GM18511 (cell line): ENCODE results near the gene CEMIP.
A peak's percentile ranks its signal among the peaks of the same experiment; 100 is the strongest.
"Not testable (repeated sequence)": the region's sequence is repeated elsewhere in the genome, so short reads cannot be mapped to it uniquely, and the experiment has no call there.

ENCODE experiments used
- ATAC-seq: cut with Tn5 transposase; IDR thresholded peaks from one replicate; pipeline ENCODE4 v1.9.1; 2021; ENCODE audit warnings: mild to moderate bottlenecking, moderate library complexity; ENCODE audit not compliant: unreplicated experiment

The CEMIP gene

DNA sequence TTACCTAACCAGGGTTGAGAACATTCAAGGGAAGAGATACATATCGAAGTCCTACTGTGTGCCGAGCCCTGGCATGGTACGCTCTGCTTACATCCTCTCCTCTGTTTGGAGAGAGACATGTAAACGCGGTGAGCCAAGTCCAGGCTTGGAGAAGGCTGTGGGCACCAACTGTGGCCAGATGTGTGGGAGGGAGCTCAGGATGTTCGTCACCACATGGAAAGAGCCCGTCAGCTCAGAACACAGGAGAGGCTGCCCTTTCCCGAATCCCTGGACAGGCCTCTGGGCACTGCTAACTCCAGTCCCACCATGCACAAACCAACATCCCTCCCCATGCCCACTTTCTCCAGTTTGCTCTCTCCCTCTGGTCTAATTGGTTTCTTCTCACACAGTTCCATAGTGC, 167.4 kb downstream of the CEMIP start:
- no peak for ATAC-seq

- no peak for ATAC-seq
Observed at GRCh38 chr15:80948651-80949292, 169.6 kb downstream of the CEMIP start.

GRCh38 chr15:80949756-80950155, 170.6 kb downstream of the CEMIP start:
- ATAC-seq = no peak

GRCh38 chr15:80950291-80951078, 171.3 kb downstream of the CEMIP start:
- ATAC-seq = no peak

DNA sequence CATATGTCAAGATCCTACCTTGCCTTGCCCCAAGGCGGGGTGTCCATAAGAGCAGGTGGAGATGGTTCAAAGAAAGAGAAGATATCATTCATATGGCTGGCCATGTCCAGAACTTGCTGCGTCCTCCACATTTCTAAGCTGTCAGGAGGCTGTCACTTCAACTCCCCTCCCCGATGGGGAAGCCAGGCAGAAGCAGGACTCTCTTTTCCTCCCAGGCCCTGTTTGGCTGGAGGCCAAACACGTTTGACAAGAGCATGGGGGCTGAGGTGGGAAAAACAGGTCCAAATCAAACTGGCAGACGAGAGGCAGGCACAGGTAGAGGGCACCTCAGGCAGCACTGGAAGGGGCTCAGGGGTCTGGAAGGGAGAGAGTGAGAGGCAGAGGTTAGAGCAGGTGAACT, 172.8 kb downstream of the CEMIP start:
- ATAC-seq = no peak

DNA sequence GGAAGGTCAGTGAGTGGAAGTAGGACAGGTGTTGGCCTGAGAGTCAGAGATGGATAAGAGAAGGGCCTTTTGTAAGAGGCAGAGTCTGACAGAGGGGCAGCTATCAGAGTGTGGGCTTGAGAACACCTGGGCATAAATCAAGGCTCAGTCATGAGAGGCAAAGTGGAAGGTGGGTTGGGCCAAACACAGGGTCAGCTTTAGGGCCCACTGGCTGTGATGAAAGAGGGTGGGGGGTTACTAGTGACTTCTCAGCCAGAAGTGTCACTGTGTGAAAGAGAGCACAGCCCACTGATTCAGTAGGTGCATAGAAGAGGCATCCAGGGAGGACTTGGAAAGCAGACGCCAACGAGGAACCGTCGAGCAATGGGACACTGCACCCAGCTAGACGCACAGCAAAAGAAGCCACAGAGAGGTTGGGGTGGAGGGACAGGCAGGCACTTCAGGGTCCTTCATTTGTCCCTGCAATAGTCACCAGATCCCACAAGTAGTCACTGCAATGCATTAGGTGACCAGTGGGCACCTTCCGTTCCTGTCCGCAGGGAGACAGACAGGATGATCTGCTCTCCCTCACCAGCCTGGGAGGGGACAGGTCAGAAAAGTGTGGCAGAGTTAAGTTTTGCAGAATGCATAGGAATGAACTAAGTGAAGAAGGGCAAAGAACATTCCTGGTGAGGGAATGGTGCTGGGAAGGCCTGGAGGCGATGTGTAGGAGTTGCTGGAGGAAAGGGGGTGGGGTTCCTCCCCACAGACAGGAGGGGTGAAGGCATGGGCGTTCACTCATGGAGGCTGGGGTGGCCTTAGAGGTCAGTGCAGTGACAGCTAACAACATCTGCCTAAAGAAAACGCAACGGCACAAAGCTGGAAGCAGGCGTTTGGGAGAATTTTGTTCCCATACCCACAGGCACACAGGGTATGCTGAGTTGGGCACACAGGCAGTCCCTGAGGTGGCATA, 174.1 kb downstream of the CEMIP start:
- ATAC-seq = no peak

GRCh38 chr15:80953953-80954778, 175.0 kb downstream of the CEMIP start:
- no peak for ATAC-seq

DNA sequence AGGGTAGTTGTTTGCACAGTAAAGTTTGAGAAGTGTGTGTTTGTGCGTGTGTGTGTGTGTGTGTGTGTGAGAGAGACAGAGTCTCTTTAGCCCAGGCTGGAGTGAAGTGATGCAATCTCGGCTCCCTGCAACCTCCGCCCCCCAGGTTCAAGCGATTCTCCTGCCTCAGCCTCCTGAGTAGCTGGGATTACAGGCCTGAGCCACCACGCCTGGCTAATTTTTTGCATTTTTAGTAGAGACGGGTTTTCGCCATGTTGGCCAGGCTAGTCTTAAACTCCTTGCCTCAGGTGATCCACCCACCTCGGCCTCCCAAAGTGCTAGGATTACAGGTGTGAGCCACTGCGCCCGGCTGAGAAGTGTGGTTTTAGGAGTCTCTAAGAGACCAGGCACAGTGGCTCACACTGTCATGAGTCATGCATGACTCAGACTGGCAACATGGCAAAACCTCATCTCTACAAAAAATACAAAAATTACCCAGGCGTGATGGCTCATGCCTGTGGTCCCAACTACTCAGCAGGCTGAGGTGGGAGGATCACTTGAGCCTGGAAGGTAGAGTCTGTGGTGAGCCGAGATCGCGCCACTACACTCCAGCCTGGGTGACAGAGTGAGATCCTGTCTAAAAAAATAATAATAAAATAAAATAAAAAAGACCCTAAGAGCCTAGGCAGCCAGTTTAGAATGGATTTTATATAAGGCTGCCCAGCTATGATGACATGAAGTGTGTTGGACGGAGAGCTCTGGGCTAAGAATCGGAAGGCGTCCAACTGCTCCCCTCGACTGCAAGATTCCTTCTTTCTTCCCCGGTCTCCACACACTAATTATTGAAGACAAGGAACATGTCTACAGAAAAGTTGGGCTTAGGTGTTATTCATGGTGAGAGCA, 176.6 kb downstream of the CEMIP start:
- peak; percentile 58 for ATAC-seq

DNA sequence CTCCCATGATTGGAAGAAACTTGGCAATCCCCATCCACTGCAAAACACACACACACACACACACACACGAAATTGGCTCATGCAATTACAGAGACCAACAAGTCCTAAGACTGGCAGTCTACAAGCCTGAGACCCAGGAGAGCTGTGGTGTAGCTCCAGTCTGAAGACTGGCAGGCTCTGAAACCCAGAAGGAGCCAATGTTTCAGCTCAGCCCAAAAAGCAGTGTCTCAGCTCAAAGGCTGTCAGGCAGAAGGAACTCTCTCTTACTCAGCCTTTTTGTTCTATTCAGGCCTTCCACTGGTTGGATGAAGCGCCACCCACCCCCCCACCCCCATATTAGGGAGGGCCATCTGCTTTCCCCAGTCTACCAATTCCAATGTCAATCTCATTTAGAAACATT, 178.4 kb downstream of the CEMIP start:
- no peak for ATAC-seq

GRCh38 chr15:80957976-80958375, 178.8 kb downstream of the CEMIP start:
- no peak for ATAC-seq

DNA sequence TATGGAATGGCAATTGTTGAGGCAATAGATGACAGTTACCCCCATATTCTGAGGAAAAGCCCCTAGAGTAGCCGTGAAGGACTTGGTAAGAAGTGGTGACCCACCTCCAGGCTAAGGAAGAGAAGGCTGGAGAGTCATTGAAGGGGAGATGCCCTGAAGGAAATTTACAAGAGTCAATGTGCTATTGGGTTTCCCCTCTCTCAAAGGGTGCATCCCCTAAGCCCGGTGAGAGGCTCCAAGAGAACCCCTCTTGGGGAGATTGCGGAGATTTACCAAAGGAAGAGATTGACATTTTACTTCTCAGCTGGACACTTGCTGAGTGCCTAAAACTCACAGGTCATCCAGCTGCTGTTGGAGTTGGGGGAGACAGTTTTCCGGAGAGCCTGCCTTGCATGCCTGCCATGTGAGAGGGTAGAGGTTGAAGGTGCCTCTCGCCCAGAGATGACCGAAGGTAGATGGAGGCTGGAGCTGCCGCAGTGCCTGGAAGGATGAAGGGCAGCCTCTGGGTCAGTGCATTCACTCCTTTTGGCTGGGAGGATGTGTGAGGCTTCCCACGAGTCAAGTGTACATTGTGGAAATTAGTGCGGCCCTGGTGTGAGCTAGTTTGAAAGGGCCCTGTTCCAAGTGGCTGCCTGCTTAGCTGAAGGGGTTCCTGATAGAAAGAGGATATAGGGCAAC, 179.8 kb downstream of the CEMIP start:
- ATAC-seq = no peak

GRCh38 chr15:80965454-80965853, 186.3 kb downstream of the CEMIP start:
- ATAC-seq = not testable (repeated sequence)

- no peak for ATAC-seq
Observed at GRCh38 chr15:80966431-80967197, 187.4 kb downstream of the CEMIP start.

GRCh38 chr15:80967451-80967850, 188.3 kb downstream of the CEMIP start:
- no peak for ATAC-seq

- no peak for ATAC-seq
Observed at GRCh38 chr15:80967991-80968510, 188.9 kb downstream of the CEMIP start.

DNA sequence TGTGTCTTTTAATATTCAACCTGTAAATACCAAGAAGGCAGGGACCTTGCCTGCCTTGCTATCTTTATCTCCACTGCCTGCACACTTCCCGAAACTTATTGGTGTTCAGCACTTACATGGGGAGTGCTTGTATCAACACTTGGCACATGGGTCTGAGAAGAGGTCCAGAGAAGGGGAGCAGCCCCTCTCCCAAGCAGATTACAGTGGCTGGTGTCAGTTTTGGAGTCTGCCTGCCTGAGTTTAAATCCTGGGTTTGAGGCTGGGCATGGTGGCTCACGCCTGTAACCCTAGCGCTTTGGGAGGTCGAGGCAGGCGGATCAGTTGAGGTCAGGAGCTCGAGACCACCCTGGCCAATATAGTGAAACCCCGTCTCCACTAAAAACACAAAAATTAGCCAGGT, 190.1 kb downstream of the CEMIP start:
- no peak for ATAC-seq

- ATAC-seq = no peak
Observed at GRCh38 chr15:80970018-80970657, 191.0 kb downstream of the CEMIP start.

DNA sequence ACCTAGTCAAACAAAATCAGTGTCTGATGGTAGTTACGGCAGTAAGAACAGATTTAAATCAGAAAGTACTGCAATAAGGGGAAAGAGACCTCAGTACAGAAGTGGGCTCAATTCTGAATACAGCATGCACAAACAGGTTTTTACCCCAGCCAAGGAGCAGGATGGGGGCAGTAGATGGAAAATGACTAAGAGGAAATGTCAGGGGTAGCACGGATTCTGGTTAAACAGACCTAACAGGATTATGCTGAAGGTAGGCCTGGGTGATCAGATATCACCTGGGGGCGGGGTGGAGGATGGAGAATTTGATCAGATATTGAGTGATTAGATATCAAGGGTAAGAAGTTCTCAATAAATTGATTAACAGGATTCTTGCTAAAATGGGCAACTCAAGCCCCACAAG, 191.5 kb downstream of the CEMIP start:
- ATAC-seq = no peak
